Stomach smooth muscle (tissue), 2 donors: Measurements from ENCODE around the gene GZMM.
"Not testable (repeated sequence)": the region's sequence is repeated elsewhere in the genome, so short reads cannot be mapped to it uniquely, and the experiment has no call there.

Experiments
- H3K27ac ChIP-seq: one replicate; pipeline ENCODE4 v1.7.0; 2013; ENCODE audit warnings: mild to moderate bottlenecking, low read length, inconsistent platforms
- H3K27me3 ChIP-seq, 2 donors: one replicate each; pipeline ENCODE4 v1.7.0; 2013; ENCODE audit warnings: low read length in 2 of 2; ENCODE audit not compliant: insufficient read depth in 2 of 2, control insufficient read depth in 1 of 2
- H3K36me3 ChIP-seq, 2 donors: one replicate each; pipeline ENCODE4 v1.7.0; 2013; ENCODE audit warnings: low read length in 2 of 2; ENCODE audit not compliant: control insufficient read depth in 2 of 2, insufficient read depth in 2 of 2
- H3K4me1 ChIP-seq: one replicate; pipeline ENCODE4 v1.7.0; 2013; ENCODE audit warnings: low read length; ENCODE audit not compliant: control insufficient read depth, insufficient read depth
- H3K4me3 ChIP-seq, 2 donors: one replicate each; pipeline ENCODE4 v1.7.0; 2013; ENCODE audit warnings: low read length in 2 of 2
- H3K9ac ChIP-seq, 2 donors: one replicate each; pipeline ENCODE4 v1.7.0; 2013; ENCODE audit warnings: low read length in 2 of 2, mild to moderate bottlenecking in 1 of 2
- H3K9me3 ChIP-seq, 2 donors: one replicate each; pipeline ENCODE4 v1.7.0; 2013; ENCODE audit warnings: low read length in 2 of 2; ENCODE audit not compliant: control insufficient read depth in 2 of 2
- donor health status: healthy.
- donor health status: Pancreatic carcinoma.

Gene GZMM

DNA sequence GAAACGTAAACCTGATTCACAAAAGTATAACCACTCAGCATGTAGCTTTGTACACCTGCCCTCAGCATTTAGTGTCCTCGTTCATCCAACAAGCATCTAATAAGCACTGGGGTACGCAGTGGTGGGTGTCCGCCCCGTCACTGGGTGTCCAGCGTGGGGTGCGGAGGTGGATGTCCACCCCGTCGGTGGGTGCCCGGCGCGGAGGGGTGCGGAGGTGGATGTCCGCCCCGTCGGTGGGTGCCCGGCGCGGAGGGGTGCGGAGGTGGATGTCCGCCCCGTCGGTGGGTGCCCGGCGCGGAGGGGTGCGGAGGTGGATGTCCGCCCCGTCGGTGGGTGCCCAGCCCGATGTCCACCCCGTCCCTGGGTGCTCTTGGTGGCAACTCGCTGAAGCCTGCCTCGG is 41.3 kb downstream of the GZMM start:
- H3K27me3 ChIP-seq = peaks cover 11 to 22% of the 10 kb centered on the region in 2 donors
- H3K9ac ChIP-seq, H3K4me3 ChIP-seq, H3K27ac ChIP-seq, H3K9me3 ChIP-seq: not testable (repeated sequence)
- H3K4me1 ChIP-seq = peaks cover 14% of the 10 kb centered on the region
- H3K36me3 ChIP-seq = peaks cover 9 to 16% of the 10 kb centered on the region in 2 donors

DNA sequence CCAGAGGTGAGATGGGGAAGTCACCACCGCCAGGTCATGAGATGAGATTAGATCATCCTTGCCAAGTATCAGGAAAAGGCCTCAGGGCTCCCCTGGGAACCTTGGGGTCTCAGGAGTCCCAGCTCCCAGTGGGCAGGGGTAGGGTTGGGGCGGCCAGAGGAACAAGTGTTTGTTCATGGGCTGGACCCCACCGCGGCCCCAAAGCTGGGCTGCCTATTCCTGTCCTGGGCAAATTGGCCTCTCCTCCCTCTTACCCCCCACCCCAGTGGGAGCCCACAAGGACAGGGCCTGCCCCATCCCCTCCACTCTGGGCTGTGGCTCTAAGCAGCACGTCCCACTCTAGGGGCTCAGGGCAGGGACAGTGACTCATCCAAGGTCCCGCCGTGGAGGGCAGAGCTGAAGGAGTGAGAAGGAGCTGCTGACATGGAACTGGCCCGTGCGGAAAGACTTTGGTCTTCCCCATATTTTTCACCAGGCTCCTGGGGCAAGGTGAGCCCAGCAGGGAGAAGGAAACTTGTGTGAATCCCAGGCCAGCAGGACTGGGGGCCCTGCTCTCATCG is 41.8 kb downstream of the GZMM start:
- Histone ChIP-seq H3K36me3 (peaks cover 9 to 16% of the 10 kb centered on the region in 2 donors), H3K9ac (no peak overlapping the region), H3K27me3 (peaks cover 11 to 25% of the 10 kb centered on the region in 2 donors), H3K9me3 (no peaks in the 10 kb centered on the region), H3K4me3 (no peak overlapping the region), H3K27ac (no peak overlapping the region), H3K4me1 (peaks cover 15% of the 10 kb centered on the region)

DNA sequence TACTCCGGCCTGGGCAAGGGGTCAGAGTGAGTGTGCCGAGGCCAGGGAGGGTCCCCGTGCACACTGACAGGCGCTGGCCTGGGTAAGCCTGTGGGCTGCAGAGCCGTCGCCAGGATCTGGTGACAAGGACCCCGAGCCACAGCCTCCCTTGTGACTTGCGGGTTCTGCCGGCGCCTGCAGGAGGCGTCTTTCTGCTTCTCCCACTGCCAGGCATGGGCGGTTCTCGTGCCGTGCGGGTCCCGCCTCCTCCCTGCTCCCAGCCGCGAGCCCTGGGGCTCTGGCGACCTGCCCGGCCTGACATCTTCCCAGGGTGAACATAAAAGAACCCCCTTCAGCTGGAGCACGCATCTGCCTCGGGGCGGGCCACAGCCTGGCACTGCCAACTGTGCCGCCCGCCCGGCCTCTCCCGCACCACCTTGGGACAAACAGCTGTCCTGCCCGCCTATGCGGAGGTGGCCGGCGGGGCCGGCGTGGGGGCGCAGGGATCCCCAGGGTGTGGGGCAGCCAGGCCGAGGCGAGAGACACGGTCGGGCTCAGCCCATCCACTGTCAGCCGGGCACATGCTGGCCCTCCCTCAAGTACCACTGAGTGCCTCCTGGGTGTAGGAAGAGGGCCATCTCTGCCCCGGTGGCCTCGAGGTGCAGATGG is 44.4 kb downstream of the GZMM start:
- H3K9me3 ChIP-seq = no peaks in the 10 kb centered on the region
- peaks cover 18% of the 10 kb centered on the region for H3K4me1 ChIP-seq
- no peaks in the 10 kb centered on the region for H3K36me3 ChIP-seq
- H3K27ac ChIP-seq = no peak overlapping the region
- no peak overlapping the region for H3K4me3 ChIP-seq
- peaks cover 27 to 48% of the 10 kb centered on the region in 2 donors for H3K27me3 ChIP-seq
- no peak overlapping the region for H3K9ac ChIP-seq

DNA sequence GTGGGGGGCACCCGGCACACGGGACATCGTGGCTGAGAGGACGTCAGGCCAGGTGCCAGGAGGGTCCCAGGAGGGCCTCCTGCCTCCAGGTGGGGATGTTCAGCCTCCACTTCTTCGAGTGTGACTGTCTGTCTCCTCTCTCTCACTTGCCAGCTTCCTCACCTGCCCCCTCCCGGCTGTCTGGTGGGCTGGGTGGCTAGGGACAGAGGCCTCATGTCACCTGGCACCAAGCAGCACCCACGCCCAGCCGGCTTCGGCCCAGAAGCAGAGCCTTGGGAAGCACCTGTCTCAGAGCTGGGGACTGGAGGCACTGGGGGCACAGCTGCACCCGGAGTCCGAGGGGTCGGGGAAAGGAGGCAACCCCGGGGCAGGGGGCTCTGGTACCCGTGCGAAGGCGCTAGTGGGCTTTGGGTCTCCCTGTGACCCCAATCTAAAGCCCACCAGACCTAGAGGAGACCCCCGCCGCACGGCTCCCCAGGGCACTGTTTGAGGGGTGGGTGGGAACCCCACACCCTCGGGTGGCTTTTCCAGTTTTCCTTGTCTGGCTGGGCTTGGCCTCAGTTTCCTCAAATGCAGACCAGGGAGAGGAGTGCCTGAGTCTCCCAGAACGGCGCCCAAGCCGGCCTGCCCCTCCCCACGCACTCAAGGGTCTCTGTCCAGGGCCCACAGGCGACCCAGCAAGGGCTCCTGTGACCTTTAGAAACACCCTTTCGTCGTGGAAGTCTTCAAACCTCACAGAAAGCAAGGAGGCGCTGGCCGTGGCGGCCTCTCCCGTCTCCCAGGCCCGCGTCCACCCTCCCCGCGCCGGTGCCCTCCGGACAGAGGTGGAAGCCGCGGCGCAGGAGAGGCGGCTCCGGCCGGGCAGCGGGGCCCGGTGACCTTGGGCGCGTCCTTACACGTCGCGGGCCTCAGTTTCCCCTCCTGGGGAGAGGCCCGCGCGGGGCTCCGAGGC is 45.2 kb downstream of the GZMM start:
- no peak overlapping the region for H3K9ac ChIP-seq
- H3K4me3 ChIP-seq = no peak overlapping the region
- H3K36me3 ChIP-seq = no peaks in the 10 kb centered on the region
- H3K9me3 ChIP-seq = no peaks in the 10 kb centered on the region
- peaks cover 27 to 48% of the 10 kb centered on the region in 2 donors for H3K27me3 ChIP-seq
- no peak overlapping the region for H3K27ac ChIP-seq
- H3K4me1 ChIP-seq = peaks cover 18% of the 10 kb centered on the region

DNA sequence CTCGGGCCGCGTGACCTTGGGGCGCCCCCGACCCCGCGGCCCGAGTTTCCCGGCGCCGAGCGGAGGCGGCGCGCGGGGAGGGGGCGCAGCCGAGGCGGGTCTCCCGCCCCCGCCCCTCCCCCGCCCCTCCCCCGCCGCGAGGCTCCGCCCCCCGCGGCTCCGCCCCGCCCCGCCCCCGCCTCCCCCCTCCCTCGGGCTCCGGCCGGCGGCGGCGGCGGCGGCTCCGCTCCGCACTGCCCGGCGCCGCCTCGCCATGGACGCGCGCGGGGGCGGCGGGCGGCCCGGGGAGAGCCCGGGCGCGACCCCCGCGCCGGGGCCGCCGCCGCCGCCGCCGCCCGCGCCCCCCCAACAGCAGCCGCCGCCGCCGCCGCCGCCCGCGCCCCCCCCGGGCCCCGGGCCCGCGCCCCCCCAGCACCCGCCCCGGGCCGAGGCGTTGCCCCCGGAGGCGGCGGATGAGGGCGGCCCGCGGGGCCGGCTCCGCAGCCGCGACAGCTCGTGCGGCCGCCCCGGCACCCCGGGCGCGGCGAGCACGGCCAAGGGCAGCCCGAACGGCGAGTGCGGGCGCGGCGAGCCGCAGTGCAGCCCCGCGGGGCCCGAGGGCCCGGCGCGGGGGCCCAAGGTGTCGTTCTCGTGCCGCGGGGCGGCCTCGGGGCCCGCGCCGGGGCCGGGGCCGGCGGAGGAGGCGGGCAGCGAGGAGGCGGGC is 46.0 kb downstream of the GZMM start, which contains the start of gene HCN2:
Gene HCN2 (plus strand): TSS at position 189 of the 703 bp plus-strand sequence. CDS start 65 bp downstream, at position 254.
- Histone ChIP-seq H3K27me3 (peaks cover 27 to 44% of the 10 kb centered on the region in 2 donors), H3K4me3 (no peak within 1 kb of the TSS), H3K9me3 (no peaks in the 10 kb centered on the region), H3K9ac (no peak within 1 kb of the TSS), H3K36me3 (no peaks in the 10 kb centered on the region), H3K27ac (no peak within 1 kb of the TSS), H3K4me1 (peaks cover 18% of the 10 kb centered on the region)

DNA sequence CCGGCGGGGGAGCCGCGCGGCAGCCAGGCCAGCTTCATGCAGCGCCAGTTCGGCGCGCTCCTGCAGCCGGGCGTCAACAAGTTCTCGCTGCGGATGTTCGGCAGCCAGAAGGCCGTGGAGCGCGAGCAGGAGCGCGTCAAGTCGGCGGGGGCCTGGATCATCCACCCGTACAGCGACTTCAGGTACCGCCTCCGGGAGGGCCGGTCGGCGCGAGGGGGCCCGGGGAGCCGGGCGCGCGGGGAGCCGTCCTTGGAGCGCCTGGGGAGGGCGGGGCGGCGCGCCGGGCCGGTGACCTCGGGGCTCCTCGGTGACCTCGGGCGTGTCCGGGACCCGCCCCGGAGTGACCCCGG is 46.5 kb downstream of the GZMM start:
- Histone ChIP-seq H3K9ac (no peak overlapping the region), H3K27ac (no peak overlapping the region), H3K36me3 (no peaks in the 10 kb centered on the region), H3K27me3 (peaks cover 27 to 44% of the 10 kb centered on the region in 2 donors), H3K9me3 (no peaks in the 10 kb centered on the region), H3K4me3 (no peak overlapping the region), H3K4me1 (peaks cover 18% of the 10 kb centered on the region)

DNA sequence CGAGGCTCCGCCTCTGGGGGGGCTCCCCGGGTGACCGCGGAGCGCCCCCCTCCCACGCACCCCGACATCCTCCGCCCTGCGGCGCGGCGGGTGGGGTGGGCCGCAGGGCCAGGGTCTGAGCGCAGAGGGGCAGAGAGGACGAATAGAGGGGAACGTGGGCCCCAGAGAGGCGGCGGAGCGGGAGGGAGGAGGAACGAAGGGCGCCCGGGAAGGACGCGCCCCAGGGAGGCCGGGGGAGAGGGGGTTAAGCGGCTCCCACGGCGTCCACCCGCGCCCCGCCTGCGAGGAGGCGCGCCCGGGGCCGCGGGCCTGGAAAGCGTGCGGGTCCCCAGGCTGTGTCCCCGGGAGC is 46.9 kb downstream of the GZMM start:
- H3K36me3 ChIP-seq = no peaks in the 10 kb centered on the region
- H3K4me1 ChIP-seq = peaks cover 18% of the 10 kb centered on the region
- peaks cover 27 to 42% of the 10 kb centered on the region in 2 donors for H3K27me3 ChIP-seq
- no peak overlapping the region for H3K27ac ChIP-seq
- H3K4me3 ChIP-seq = no peak overlapping the region
- H3K9me3 ChIP-seq = no peaks in the 10 kb centered on the region
- H3K9ac ChIP-seq = no peak overlapping the region

DNA sequence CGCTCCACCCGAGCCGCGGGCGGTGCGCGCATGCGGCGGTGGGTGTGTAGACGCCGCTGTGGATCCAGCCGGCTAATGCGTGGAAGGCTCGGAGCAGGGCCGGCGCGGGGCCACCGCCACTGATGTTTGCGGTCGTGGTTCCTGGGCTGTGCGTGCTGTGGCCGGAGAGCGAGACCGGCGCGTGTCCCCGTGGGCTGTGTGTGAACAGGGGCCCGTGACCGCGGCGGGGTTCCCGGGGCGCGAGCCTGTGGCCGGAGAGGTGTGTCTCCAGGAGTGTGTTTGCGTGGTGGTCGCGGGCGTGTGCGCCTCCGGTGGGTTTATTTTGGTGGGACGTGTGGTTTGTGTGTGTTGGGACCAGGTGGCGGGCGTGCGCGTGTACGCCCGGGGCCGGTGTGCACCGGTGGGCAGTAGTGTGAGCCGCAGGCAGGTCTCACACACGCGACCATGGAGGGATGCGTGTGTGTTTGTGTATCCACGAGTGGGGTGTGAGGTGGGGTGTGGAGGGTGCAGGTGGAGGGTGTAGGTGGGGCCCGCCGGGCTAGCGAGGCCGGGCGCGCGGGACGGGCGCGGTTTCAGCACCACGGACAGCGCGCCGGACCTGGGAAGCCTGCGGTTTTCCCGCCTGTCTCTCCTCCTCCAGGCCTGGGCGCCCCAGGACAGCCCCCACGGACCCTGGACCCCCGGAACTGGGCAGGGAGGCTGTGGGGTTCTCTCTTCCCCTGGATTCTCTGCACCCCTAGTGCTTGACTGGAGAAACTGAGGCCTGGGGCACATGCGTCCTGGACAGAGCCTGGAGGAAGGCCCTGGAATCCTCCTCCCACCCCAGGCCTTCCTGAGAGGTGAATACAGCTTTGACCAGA is 47.5 kb downstream of the GZMM start:
- H3K27ac ChIP-seq = no peak overlapping the region
- H3K36me3 ChIP-seq = no peaks in the 10 kb centered on the region
- H3K4me3 ChIP-seq = no peak overlapping the region
- H3K9me3 ChIP-seq = no peaks in the 10 kb centered on the region
- H3K4me1 ChIP-seq = peaks cover 18% of the 10 kb centered on the region
- H3K27me3 ChIP-seq = peaks cover 27 to 40% of the 10 kb centered on the region in 2 donors
- H3K9ac ChIP-seq = no peak overlapping the region

DNA sequence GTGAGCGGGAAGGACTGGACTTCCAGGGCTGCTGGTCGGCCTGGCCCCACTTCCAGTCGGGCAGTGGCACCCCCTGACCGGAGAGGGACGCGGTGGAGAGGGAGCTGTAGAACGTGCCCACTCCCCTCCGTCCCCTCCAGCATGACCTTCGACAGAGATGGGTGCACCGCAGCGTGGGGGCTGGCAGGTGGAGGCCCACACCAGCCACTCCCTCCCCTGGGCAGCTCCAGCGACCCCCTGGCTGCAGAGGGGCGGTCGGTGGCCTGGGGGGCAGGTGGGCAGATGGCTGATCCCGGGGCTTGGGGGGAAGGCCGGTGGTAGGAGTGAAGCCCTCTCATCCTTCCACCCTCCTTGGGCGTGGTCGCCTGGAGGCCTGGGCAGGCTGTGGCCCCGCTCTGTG is 48.2 kb downstream of the GZMM start:
- Histone ChIP-seq H3K27me3 (peaks cover 27 to 40% of the 10 kb centered on the region in 2 donors), H3K27ac (no peak overlapping the region), H3K9ac (no peak overlapping the region), H3K4me3 (no peak overlapping the region), H3K4me1 (peaks cover 18% of the 10 kb centered on the region), H3K9me3 (no peaks in the 10 kb centered on the region), H3K36me3 (no peaks in the 10 kb centered on the region)

DNA sequence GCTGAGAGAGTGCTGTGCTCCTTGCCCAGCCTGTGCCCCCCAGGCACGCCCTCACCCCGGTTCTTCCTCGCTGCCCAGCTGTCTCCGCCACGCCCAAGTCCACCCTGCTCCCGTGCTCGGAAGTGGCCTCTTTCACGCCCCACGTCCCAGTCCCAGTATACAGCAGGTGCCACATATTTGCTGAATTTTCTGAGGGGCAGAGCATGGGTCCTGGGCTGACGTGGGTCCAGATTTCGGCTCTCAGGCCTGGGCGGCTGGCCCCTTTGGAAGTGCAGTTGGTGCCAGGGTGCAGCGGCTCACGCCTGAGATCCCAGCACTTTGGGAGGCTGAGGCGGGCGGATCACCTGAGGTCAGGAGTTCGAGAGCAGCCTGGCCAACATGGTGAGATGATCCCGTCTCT is 49.2 kb downstream of the GZMM start:
- H3K36me3 ChIP-seq = no peaks in the 10 kb centered on the region
- no peak overlapping the region for H3K9ac ChIP-seq
- no peak overlapping the region for H3K4me3 ChIP-seq
- no peak overlapping the region for H3K27ac ChIP-seq
- H3K9me3 ChIP-seq = no peaks in the 10 kb centered on the region
- peaks cover 26 to 39% of the 10 kb centered on the region in 2 donors for H3K27me3 ChIP-seq
- H3K4me1 ChIP-seq = peaks cover 18% of the 10 kb centered on the region
